Osteocyte (in vitro differentiated cells): ENCODE results near the gene COL23A1. TPM values are rescaled to one million over a fixed set of nuclear protein-coding genes. Genes with fewer than 3 reads are reported as not detected.

ENCODE experiments used
- DNase-seq: peaks from one replicate; pipeline ENCODE4 v3.0.0; 2021; ENCODE audit warnings: mixed read lengths; ENCODE audit not compliant: unreplicated experiment; ENCODE audit errors: extremely low spot score
- H3K27ac Mint-ChIP-seq: one replicate; pipeline ENCODE4 v1.8.0; 2021; ENCODE audit warnings: mild to moderate bottlenecking, mixed read lengths; ENCODE audit not compliant: unreplicated experiment
- H3K27me3 Mint-ChIP-seq: one replicate; pipeline ENCODE4 v1.8.0; 2021; ENCODE audit warnings: mixed read lengths; ENCODE audit not compliant: unreplicated experiment
- H3K36me3 Mint-ChIP-seq: one replicate; pipeline ENCODE4 v1.8.0; 2021; ENCODE audit warnings: mixed read lengths; ENCODE audit not compliant: unreplicated experiment
- H3K4me1 Mint-ChIP-seq: one replicate; pipeline ENCODE4 v1.8.0; 2021; ENCODE audit warnings: mixed read lengths; ENCODE audit not compliant: unreplicated experiment
- H3K4me3 Mint-ChIP-seq: one replicate; pipeline ENCODE4 v1.8.0; 2021; ENCODE audit warnings: mild to moderate bottlenecking, moderate library complexity, mixed read lengths; ENCODE audit not compliant: unreplicated experiment
- H3K9me3 Mint-ChIP-seq: one replicate; pipeline ENCODE4 v1.8.0; 2021; ENCODE audit warnings: mixed read lengths; ENCODE audit not compliant: unreplicated experiment
- CTCF ChIP-seq: fragments of 200-600 bp; sonication (generic); IDR thresholded peaks from 2 replicates; pipeline ENCODE4 v1.5.0; 2021; ENCODE audit warnings: antibody characterized with exemption, mild to moderate bottlenecking, moderate library complexity
- total RNA-seq: library from RNA; stranded (reverse); gene quantifications from 2 replicates; pipeline ENCODE4 v1.2.1, GENCODE V29; 2021

COL23A1 gene
- total RNA-seq, 1 donor from 2014 or later = not detected

DNA sequence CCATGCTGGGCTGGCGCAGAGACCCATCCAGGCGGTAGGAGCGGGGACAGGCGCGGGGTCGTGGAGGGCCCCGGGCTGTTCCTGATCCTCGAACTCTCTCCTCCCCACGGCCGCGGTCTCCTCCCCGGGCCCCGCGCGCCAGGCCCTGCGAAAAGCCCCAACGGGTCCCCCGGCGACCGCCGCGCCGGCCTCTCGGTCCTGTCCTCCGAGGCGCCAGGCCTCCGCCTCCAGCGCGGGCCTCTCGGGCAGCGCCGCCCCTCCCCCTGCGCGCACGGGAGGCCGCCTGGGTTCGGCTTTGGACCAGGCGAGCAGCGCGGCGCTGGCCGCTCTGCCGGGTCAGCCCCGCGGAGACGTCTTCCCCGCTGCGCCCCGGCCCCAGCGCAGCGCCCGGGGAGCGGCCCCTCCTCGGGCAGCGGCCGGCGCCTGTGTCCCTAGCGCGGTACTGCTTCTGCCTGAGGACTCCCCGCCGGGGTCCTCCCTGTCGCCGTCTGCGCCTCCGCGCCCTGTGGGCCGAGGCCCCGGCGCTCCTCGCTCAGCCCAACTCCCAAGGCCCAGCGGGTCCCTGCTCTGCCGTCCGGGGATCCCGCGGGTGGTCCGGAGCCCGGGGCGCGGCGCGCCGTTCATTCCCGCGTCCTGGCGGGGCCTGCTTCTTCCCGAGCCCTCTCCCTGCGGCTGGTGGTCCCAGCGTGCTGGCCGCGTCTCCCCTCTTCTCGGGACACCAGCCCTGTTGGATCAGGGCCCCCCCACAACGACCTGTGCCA, 13.4 kb downstream of the COL23A1 start:
- Mint-ChIP-seq H3K27me3 (peaks cover 7% of the 10 kb centered on the region), H3K4me1 (no peaks in the 10 kb centered on the region)
- TF ChIP-seq CTCF = no peak

DNA sequence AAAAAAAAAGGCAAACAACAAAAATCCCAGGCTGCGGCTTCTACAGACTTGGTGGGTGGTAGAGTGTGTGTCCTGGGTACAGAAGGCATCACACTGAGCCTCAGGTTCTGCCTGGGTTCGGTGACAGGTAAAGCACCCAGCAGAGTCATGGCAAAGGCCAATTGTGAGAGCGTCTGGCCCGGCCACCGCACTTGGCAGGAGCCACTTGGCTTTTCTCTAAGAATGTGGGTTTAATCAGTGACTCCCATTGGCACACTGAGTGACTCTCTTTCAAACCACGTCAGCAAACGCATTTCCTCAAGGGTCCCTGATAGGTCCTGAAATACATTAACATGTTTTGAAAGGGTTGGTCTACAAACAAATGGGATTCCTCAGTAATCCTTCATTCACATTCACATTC, 17.0 kb downstream of the COL23A1 start:
- no peaks in the 10 kb centered on the region for H3K4me1 Mint-ChIP-seq
- no peak overlapping the region for H3K4me3 Mint-ChIP-seq
- H3K27ac Mint-ChIP-seq = no peak overlapping the region
- DNase-seq = no peak
- H3K36me3 Mint-ChIP-seq = no peaks in the 10 kb centered on the region
- H3K9me3 Mint-ChIP-seq = peaks cover 3% of the 10 kb centered on the region
- TF ChIP-seq CTCF = no peak
- peaks cover 7% of the 10 kb centered on the region for H3K27me3 Mint-ChIP-seq

More for the DNA sequence above, 13.4 kb downstream of the COL23A1 start:
- H3K27ac Mint-ChIP-seq = no peak overlapping the region
- peak overlapping the region; percentile 29 for H3K4me3 Mint-ChIP-seq
- DNase-seq = peak; percentile 81
- no peaks in the 10 kb centered on the region for H3K36me3 Mint-ChIP-seq
- no peaks in the 10 kb centered on the region for H3K9me3 Mint-ChIP-seq

GRCh38 chr5:178572617-178573016, 17.6 kb downstream of the COL23A1 start:
- Mint-ChIP-seq H3K27me3 (peaks cover 7% of the 10 kb centered on the region), H3K9me3 (peaks cover 3% of the 10 kb centered on the region), H3K36me3 (no peaks in the 10 kb centered on the region), H3K4me1 (no peaks in the 10 kb centered on the region), H3K4me3 (no peak overlapping the region), H3K27ac (no peak overlapping the region)
- no peak for TF ChIP-seq CTCF
- DNase-seq = no peak

DNA sequence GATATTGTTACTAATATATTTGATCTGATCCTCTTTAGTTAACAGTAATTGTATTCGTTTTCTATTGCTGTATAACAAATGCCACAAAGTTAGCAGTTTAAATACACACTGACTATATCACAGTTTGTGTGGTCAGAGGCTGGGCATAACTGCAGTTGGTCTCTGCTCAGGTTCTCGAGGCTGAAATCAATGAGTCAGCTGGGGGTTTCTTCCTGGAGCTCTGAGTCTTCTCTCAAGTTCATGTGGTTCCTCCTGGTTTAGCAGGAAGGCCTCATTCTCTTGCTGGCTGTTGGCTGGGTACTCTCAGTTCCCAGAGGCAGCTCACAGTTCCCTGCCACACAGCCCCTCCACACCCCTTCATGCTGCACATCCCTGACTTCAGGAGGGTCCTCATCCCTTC, 20.7 kb downstream of the COL23A1 start:
- DNase-seq = no peak
- no peak for TF ChIP-seq CTCF
- no peak overlapping the region for H3K27ac Mint-ChIP-seq
- H3K4me3 Mint-ChIP-seq = no peak overlapping the region
- peaks cover 3% of the 10 kb centered on the region for H3K9me3 Mint-ChIP-seq
- H3K27me3 Mint-ChIP-seq = peaks cover 5% of the 10 kb centered on the region
- H3K36me3 Mint-ChIP-seq = no peaks in the 10 kb centered on the region
- H3K4me1 Mint-ChIP-seq = no peaks in the 10 kb centered on the region

DNA sequence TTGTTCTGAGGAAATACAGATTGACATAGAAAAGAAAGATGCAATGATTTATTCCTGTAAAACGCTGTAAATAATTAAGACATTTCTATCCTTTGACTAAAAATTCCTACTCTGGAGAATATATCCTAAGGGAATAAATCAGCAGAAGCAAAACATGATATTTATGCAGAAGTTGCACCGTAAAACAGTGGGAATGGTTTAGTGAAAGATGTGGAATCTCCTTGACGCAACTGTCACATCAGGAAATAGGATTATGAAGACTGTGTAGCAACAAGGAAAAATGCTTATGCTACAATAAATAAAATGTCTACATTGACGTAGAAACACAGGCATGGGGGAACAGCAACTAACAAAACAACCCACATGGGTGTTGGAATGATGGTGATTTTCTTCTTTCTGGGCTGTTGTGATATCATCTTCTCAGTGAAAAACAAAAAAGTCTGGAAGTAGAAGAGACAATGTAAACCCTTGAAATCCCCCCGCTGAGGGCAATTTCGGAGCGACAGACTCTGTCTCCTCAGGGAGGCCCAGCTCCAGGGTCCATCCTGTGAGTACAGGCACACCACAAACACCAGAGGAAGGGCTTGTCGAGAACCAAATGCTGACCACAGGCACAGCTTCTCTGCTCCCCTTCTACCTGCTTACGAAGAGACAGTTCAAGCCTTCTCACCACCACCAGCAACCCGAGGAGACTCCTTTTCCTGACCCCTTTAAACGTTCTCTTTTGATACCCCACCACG, 25.2 kb downstream of the COL23A1 start:
- DNase-seq = no peak
- peaks cover 5% of the 10 kb centered on the region for H3K27me3 Mint-ChIP-seq
- no peak overlapping the region for H3K27ac Mint-ChIP-seq

More for the DNA sequence above, 25.2 kb downstream of the COL23A1 start:
- TF ChIP-seq CTCF = no peak
- Mint-ChIP-seq H3K4me1 (no peaks in the 10 kb centered on the region), H3K36me3 (no peaks in the 10 kb centered on the region), H3K9me3 (no peaks in the 10 kb centered on the region), H3K4me3 (no peak overlapping the region)
